ENCODE results near the gene TTC39C.
A peak's percentile ranks its signal among the peaks of the same experiment; 100 is the strongest.
"Not testable (repeated sequence)": the region's sequence is repeated elsewhere in the genome, so short reads cannot be mapped to it uniquely, and the experiment has no call there.

TTC39C gene

GRCh38 chr18:24128700-24129099 lies 114.1 kb downstream of the TTC39C start:
- no peak overlapping the region for H3K27ac ChIP-seq
- no peak for TF ChIP-seq CTCF (conservative IDR thresholded peaks at IDR 0.05)

DNA sequence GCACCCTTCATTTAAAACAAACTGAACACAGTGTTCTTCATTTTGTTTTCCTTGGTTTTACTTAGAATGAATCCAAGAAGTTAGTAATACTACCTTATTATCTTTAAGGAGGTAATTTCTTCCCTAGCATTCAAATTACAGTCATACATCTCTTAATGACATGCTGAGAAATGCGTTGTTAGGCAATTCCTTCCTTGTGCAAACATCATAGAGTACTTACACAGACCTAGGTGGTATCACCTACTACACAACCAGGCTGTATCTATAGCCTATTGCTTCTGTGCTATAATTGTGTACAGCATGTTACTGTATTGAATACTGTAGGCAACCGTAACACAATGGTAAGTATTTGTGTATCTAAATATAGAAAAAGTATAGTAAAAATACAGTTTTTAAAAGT lies 115.9 kb downstream of the TTC39C start:
- H3K27ac ChIP-seq = no peak overlapping the region
- TF ChIP-seq CTCF (conservative IDR thresholded peaks at IDR 0.05) = no peak

DNA sequence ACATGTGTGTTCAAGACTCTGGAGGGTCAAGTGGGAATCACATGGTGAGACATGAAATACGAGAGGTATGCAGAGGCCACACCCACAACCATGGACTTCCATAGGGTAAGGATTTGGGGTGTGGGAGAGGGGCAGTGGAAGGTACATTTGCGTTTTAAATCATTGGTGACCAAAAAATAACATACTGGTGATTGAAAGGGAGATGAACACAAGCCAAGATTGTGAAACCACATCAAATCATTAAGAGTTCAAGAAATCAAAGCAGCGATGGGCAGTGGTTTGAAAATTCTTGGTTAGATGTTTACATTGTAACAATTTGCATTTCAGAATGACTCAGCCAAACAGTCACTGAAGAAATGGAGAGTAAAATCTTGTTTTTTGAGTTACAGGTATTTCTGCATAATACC lies 122.4 kb downstream of the TTC39C start:
- no peak overlapping the region for H3K27ac ChIP-seq
- no peak for TF ChIP-seq CTCF (conservative IDR thresholded peaks at IDR 0.05)

DNA sequence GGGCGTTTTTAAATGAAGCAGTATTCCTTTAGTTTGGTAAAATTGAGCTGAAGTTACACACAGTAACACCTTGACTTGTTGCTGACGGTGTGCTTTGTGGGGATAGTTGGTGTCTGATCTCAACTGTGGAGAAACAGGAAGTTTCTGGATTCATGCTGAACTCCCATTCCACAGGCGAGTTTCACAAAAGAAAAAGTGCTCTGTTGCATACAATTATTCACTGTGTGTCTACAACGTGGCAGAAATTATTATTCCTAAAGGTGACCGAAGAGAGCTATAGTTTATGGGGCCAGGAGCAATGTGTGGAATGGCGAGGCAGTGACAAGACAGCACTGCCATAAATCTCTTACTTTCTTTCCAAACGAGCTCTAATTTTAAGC lies 123.8 kb downstream of the TTC39C start:
- H3K27ac ChIP-seq = peak overlapping the region; percentile 62
- no peak for TF ChIP-seq CTCF (conservative IDR thresholded peaks at IDR 0.05)

- H3K27ac ChIP-seq = peak within 1 kb of the TSS; percentile 62
- TF ChIP-seq CTCF (conservative IDR thresholded peaks at IDR 0.05) = no peak
Measured at GRCh38 chr18:24138789-24139616, 124.4 kb downstream of the TTC39C start, which contains the start of gene CABYR. Gene CABYR (plus strand): TSS chr18:24139062. CDS start chr18:24143115, 4,053 bp downstream.

GRCh38 chr18:24140697-24141096 lies 126.1 kb downstream of the TTC39C start:
- H3K27ac ChIP-seq = no peak overlapping the region
- no peak for TF ChIP-seq CTCF (conservative IDR thresholded peaks at IDR 0.05)

DNA sequence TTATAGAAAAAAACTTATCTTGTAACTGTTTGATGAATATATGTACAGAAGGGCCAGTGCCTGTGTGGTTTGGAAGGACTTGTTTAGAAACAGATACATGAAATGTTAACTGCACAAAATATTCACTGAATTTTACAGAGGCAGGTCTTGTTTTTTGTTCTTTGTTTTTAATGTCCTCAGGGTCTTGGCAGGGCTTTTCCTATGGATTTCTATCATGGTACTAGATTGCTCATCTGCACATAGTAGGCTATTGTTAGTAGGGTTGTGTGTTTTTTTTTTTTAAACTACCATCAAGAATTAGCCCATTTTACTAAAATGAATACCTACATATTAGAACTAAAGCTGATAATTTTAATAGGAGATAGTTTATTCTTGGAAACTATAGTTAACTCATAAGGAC lies 127.8 kb downstream of the TTC39C start:
- H3K27ac ChIP-seq = no peak overlapping the region
- no peak for TF ChIP-seq CTCF (conservative IDR thresholded peaks at IDR 0.05)

GRCh38 chr18:24149591-24149990 lies 135.0 kb downstream of the TTC39C start:
- H3K27ac ChIP-seq = not testable (repeated sequence)
